Measurements from ENCODE around the gene GZMB.
"Not testable (repeated sequence)": the region's sequence is repeated elsewhere in the genome, so short reads cannot be mapped to it uniquely, and the experiment has no call there.

GZMB gene, protein sequence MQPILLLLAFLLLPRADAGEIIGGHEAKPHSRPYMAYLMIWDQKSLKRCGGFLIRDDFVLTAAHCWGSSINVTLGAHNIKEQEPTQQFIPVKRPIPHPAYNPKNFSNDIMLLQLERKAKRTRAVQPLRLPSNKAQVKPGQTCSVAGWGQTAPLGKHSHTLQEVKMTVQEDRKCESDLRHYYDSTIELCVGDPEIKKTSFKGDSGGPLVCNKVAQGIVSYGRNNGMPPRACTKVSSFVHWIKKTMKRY

DNA sequence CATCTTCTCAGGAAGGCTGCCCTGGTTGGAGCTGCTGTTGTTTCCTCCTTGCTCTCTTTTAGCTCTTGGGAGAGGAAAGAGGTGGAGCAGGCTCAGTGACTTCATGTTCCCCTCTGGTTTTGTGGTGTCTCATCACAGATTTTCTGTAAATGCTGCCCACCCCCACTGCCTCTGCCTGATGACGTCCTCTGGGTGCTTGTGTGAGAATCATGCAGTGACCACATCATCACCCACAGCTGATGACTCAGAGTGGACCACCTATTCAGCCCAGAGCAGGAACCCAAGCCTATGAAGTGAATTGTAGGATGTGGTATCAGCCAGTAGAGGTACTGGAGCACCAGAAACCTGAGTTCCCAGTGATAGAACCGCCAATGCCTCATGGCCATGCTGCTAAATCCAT, at the start of gene GZMB:
Gene GZMB (minus strand): TSS at position 33 of the 400 bp plus-strand sequence. CDS start 30 bp downstream, at position 3.
- DNase-seq (ENCODE audit: low read depth in 2 of 2) = peak in 1 of 2 donors; percentile 30

DNA sequence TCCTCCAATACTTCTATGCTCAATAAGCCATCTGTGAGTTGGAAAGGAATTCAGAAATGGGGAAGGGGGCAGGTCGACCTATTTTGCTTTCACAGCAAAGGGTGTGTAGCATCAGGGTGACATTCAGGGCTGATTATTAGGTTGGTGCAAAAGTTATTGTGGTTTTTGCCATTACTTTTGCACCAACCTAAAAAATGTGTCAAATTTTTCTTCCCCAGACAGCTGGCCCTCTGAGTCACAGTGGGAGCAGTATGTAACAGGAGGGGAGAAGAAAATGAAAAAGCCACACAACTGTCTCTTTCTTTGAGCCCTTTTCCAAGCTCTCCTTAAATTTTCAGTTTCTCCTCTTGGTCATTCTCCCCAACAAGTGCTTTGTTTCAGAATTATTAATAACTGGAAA, 47.1 kb upstream of the GZMB start:
- no peak for DNase-seq (ENCODE audit: low read depth in 2 of 2)

DNA sequence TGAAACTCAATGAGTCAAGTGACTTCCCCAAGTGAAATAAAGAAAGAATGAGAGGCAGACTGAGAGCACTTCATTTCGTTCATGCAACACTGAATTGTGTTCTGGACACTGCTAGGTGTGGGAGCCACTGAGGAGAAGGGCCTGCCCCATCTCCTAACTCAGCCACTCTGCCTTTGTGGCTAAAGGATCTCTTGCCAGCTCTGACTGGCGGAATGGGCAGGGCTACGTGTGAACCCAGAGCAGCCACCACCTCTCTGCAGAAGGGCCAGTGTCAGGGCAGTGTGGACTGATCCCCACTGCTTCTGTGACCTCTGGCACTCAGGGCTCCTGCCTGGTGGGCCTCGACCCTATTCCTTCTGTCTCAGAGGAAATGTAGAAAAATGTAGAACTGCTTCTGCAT, 46.5 kb upstream of the GZMB start:
- no peak for DNase-seq (ENCODE audit: low read depth in 2 of 2)

DNA sequence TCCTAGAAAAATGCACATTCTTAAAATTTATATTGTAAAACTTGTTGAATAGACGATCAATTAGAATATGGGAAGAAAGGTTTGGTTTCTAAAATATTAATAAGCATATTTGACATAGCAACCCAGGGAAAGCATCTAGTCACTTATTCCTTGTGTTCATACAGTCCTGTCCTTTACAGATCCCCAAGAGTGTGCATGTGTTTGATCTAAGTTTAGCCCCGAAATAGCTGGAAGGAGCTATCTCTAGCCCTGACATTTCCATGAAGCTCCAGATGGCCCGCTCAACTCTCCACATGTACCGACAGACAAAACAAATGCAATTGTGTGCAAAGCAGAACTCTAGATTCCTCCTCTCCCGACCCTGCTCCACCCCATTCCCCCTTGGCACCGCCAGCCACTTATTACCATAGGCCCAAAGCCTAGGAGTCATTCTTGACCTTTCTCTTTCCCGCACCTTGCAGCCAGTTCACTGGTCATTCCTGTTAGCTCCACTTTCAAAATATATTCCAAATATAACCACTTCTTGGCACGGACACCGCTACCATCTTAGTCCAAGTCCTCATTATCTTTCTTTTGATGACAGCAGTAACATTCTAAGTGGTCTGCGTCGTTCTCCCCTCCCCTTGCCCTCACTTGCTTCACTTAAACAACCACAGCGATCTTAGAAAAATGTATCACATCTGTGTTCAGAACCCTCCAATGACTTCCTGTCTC, 45.4 kb upstream of the GZMB start:
- no peak for DNase-seq (ENCODE audit: low read depth in 2 of 2)

DNA sequence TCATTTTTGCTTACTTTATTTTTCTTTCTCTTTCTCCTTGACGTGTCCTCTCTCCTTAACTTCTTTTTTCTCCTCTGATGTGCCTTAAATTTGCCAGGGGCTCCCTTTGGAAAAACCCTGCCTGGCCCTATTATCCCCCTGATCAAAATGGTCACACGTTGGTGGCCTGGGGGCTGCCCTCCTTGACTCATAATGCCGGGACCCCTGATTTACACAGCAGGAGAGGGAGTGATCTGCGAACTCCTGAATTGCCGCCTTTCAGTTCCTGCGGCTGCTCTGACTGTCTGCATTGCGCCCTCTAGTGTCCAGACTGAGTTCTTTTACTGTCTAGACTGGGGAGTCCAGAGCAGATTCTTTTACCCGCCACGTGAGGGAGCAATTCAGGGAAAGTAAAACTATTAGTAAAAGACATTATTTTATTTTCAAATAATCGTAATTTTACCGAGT, 44.8 kb upstream of the GZMB start:
- DNase-seq (ENCODE audit: low read depth in 2 of 2) = peak; percentile 35 to 84

DNA sequence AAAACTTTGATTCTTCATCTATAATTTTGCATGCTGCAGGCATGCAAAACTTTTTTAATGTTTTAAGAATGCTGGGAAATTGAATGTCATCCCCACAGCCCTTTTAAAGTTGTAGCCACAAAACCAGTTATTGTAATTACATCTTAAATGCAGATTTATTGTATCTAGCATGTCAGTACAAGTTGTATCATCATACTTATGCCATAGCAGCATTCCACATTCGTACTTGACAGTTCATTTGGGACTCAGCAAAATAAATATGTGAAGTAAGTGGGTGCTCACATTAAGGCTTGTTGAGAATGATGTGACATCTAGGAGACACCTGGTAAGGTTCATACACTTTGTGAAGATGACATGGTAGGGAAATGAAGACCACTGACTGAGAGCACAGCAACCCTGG, 44.0 kb upstream of the GZMB start:
- no peak for DNase-seq (ENCODE audit: low read depth in 2 of 2)

DNA sequence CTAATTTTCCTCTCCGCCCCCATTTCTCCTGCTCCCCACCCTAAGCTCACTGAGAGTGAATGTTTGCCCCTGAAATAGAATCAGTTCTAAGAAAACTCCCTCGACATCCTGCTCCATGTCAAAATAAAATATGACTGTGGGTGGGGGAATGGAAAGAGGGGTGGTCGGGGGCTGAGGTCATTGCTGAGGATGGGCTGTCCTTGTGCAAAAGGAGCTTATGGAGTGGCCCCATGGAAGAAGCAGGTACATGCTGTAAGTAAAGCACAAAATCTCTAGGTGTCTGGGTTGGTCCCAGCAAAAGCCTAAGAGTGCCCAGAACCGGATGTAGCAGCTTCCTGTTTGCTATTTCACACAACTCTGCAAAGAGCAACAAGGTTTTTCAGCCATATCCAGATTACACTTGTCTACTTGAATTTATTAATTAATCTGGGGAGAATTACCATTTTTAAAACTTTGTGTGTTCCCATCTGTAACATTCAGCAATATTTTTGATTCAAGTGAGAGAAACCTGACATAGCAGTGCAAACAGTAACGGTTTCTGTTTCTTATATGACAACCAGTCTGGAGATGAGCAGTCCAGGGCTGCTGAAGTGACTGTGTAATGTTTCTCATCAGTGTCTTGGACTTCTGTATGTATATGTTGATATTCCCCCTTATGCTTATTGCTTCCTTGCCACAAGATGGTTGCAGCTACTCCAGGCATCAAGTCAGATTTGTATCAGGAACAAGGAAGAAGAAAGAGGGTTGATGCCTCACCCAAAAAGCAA, 40.4 kb upstream of the GZMB start:
- no peak for DNase-seq (ENCODE audit: low read depth in 2 of 2)

DNA sequence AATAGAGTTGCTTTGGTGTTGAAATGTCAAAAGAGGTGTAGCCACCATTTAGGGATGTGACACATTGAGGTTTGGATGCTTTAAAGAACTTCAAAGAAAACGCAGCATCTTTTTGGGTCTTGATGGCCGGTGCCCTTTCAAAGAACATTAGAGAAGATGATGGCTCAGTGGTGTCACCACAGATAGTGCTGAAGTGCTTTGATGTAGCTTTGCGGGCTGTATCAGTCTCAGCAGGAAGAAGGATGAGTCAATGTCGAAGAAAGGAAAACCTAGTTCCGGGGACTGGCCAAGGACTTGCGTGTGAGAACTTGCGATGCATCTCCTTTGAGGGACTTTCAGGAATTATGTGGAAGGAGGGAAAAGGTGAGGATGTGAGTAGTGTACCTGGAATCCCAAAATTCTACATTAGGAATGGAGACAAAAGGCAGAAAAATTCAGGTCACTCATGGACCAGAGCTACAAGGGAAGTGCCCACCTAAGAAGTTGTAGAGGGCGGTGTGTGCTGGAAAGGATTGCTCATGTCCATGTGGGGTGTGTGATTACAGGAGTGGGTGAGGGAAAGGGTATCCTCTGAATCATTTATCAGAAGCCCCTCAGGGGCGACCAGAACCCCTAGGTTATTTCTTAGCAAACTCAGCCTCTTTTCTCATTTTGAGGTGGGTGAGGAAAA, 39.7 kb upstream of the GZMB start:
- peak; percentile 25 to 62 for DNase-seq (ENCODE audit: low read depth in 2 of 2)

DNA sequence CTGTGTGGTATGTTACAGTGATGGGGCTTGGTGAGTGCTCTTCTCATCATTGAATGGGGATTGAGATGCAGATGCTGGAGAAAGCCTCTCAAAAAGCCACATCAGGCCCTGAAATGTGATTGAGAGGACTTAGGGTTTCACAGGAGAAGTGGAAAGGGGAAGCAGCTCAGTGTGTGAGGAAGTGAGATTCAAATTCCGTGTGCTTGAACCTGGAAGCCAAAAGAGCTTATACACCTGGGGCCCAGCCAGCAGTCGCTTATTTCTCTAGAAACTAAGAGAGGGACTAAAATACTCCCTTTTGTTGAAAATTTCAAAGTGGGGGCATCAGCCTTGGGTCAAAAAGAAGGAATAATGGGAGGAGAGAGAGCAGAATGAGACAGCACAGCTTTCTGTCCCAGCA, 39.1 kb upstream of the GZMB start:
- DNase-seq (ENCODE audit: low read depth in 2 of 2) = no peak

DNA sequence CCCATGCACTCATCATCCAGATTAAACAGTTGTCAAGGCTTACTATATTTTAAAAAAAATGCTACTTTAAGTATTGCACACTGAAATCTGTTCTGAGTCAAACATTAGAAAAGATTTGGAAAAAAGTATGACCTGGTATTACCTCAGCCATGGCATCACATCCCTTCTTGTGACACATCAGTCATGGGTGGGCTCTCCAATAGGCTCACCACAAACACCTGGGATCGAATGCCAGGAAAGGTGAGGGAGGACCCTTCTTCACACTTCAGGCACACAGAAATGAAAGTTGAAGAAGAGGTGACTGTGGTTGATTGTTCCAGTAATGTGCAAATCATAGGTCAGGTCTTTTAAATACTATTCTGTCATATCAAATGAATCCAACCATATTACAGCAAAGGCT, 36.6 kb upstream of the GZMB start:
- no peak for DNase-seq (ENCODE audit: low read depth in 2 of 2)

DNA sequence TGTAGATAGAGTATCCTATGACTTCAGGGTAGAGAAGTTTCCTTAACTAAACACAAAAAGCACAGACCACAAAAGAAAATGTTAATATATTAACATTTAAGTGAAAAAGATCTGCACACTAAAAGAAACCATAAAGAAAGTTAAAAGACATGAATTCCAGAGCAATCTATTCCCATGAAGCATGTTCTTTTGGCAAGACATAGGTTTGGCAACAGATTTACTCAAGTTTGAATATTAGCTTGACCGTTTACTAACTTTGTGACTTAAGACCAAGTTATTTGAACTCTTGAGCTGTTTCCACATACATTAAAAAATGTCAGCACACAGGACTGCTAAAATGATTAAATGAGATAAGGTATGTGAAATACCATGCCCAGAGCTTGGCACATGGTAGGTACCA, 35.7 kb upstream of the GZMB start:
- DNase-seq (ENCODE audit: low read depth in 2 of 2) = no peak

DNA sequence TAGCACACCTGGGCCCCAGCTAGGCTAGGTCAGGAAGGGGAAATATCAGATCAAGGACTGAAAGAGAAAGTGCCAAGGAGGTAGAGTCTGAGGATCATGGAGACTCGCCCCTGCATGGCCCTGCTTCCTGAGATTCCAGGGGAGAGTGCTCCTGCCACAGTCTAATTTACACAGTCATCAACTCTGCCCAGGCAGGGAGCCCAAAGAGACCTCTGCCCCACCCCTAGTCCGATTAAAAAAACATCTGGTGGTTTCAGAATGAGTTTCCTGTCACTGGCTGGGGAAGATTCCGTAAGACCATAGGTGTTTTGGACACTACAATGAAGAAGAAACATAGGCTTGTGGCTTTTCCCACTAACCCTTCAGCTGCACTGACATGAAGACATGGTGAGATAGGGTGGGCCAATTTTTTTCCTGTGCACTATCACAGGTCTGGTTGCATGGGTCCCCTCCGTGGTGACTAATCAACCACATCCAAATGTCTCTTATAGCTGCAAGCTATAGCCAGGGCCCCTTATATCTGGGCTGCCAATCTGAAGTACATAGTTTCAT, 31.5 kb upstream of the GZMB start:
- no peak for DNase-seq (ENCODE audit: low read depth in 2 of 2)

DNA sequence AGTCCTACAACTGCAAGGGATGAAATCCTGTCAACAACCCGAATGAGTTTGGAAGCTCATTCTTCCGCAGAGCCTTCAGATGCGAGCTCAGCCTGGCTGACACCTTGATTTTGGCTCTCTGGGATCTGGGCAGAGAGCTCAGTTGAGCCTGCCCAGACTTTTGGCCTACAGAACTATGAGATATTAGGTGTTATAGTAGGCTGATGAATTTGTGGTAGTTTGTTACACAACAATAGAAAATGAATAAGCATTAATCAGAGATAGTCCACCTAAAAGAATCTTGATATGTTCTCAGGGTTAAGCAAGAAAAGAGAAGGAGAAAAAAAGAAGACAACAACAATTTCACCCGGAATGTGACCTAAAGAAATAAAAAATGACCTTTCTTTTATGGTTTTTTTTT, 30.4 kb upstream of the GZMB start:
- no peak for DNase-seq (ENCODE audit: low read depth in 2 of 2)

DNA sequence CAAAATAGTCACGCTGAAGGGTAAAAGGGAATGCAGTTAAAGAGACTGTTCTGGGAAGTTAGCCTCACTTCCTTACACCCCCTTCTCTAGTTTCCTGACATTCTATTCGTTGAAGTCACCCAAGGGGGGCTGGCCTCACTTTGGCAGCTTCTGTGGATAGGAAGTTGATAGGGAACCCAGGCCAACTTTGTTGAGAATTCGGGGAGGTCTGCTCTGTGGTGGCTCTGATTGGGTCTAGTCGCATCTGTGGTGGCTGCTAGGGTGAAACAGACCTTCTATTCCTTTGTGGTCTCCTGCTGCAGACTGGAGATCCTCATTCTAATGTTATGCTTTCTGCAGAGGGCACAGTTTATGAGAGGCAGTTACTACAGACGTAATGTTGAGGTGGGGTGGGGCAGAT, 28.8 kb upstream of the GZMB start:
- DNase-seq (ENCODE audit: low read depth in 2 of 2) = no peak

DNA sequence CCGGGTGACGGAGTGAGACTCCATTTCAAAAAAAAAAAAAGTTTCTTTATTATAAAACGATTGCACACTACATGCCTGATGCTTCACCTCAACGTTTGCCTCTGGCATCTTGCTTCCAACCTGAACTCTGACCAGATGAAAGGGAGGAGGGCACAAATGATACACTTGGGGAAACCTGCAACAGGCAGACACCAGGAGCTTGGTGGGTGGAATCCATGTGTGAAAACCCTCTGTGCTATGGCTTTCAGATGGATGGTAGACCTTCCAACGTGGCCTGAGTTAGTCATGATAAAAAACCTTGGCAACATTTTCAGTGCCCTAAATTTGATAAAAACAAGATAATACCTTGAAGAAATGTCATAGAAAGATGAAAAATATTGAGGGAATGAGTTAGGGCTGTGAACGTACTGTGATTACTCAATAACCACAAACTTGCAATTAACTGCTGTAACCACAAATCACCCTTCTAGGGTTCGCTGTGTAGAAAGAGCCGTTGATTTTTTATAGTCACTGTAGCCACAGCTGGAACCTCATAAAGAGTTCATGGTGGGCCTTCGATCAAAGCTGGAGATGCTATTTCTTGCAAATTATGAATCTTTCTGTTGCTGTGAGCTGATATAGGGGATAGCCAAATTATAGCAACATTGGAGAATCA, 26.1 kb upstream of the GZMB start:
- no peak for DNase-seq (ENCODE audit: low read depth in 2 of 2)

DNA sequence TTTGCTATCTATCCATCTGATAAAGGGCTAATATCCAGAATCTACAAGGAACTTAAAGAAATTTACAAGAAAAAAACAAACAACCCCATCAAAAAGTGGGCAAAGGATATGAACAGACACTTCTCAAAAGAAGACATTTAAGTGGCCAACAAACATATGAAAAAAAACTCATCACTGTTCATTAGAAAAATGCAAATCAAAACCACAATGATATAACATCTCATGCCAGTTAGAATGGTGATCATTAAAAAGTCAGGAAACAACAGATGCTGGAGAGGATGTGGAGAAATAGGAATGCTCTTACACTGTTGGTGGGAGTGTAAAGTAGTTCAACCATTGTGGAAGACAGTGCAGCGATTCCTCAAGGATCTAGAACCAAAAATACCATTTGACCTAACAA, 14.4 kb upstream of the GZMB start:
- DNase-seq (ENCODE audit: low read depth in 2 of 2) = not testable (repeated sequence)

DNA sequence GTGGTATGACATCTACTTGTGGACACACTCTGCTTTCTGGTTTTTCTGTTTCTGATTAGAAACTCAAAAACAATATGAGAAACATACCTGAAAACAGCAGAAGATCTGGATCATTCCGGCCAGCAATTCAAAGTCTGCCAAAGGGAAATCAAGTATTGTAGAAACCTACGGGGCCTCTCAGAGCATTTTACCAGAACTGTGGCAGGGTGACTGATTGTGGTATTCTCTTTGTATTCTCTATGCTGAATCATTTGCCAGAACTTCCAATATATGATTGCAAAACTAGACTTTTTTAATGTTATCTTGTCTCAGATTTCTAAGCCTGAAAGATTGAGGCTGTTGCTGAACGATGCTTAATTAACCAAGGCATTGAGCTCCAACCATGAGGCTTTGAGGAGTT, 5.9 kb upstream of the GZMB start:
- no peak for DNase-seq (ENCODE audit: low read depth in 2 of 2)

DNA sequence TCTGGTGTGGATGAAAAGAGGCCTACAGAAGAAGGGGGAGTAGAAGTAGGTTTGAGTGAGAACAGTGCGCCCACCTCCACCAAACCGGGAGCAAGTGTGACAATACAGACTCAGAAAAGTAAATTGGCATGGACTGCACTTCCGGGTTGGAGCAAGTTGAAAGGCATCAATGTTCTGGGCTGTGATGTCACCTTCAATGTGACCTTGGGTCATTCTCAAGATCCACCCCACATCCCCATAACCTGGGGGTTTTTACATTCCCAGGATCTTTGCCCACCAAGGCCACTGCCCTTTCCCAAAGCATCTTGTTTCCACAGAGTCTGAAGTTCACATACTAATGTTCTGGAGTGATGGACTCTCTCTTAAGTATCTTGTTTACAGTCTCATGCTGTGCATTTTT, 5.3 kb upstream of the GZMB start:
- no peak for DNase-seq (ENCODE audit: low read depth in 2 of 2)

DNA sequence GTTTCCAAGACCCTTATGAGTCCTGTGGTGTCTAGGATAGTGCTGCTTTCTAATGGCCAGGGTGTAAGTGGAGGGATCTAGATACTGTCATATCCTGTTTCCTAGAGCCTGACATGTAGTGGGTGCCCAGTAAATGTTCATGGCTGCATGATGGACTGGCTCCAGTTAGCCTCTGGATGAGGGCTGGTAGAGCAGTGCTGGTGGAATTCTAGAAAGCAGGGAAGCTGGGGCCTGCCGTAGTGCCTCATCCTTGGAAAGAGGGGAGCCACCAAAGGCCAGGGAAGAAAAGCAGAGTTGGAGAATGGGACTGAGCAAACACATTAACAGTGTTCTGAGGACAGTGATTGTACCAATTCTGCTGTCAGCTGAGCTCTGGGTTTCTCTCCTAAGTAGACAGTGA, 637 bp downstream of the GZMB start:
- no peak for DNase-seq (ENCODE audit: low read depth in 2 of 2)

DNA sequence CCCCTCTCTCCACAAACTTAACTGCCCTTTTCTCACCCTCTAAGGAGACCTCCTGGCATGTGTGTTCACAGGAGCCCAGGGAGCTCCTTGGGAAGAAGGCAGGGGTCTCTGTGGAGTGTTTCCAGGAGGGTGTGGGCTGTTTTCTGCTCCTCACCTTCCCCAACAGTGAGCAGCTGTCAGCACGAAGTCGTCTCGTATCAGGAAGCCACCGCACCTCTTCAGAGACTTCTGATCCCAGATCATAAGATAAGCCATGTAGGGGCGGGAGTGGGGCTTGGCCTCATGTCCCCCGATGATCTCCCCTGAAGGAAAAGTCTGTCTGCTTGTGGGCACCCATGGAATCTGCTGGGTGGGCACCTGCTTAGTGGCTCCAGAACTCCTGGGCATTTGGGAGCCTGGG, 1.2 kb downstream of the GZMB start:
- no peak for DNase-seq (ENCODE audit: low read depth in 2 of 2)

DNA sequence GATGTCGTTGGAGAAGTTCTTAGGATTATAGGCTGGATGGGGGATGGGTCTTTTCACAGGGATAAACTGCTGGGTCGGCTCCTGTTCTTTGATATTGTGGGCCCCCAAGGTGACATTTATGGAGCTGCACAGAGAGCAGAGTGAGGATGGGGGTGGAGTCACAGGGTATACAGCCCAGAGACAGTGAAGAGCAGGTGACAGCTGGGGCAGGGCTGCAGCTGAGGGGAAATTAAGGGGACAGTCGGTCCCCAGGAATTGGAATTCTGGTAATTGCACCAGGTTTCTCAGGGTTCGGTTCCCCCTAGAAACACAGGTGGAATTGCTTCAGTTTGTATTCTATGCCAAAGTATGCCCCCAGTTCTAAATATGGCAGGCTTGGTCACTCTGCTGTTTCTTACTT, 1.7 kb downstream of the GZMB start:
- DNase-seq (ENCODE audit: low read depth in 2 of 2) = no peak

Data from stimulated activated CD4-positive, alpha-beta T cell treated with anti-CD3 and anti-CD28 coated beads, Interleukin-1b, Interleukin-23, amount 100 ng/mL, for 4 hours (primary cell).